ENCODE data around the gene PLEK2. TPM values are rescaled to one million over a fixed set of nuclear protein-coding genes. Genes with fewer than 3 reads are reported as not detected.
"Not testable (repeated sequence)": the region's sequence is repeated elsewhere in the genome, so short reads cannot be mapped to it uniquely, and the experiment has no call there.

The PLEK2 gene
- total RNA-seq = 1 to 10 TPM in 1 of 2 experiments, under 1 TPM in 1; 0.45 to 1.1 TPM

GRCh38 chr14:67411820-67412421, at the start of gene PLEK2:
TSS of gene PLEK2 (minus strand) at chr14:67412165. CDS start at chr14:67412059, 106 bp downstream.
- CTCF ChIA-PET = interaction anchor here (0.9 to 1.0 kb wide), 2 partner anchors 9 to 16 kb away, joined by 3 read pairs; no protein-coding TSS in a partner anchor
- peak; percentile 46 for DNase-seq
- Mint-ChIP-seq H3K4me3 (peak within 1 kb of the TSS; percentile 50), H3K27ac (no peak within 1 kb of the TSS), H3K4me1 (peaks cover 10% of the 10 kb centered on the region), H3K9me3 (no peaks in the 10 kb centered on the region), H3K27me3 (peaks cover 16% of the 10 kb centered on the region), H3K36me3 (ENCODE audit: low read depth) (no peaks in the 10 kb centered on the region)
- POLR2A ChIA-PET = no interaction called here

- DNase-seq = no peak
- Mint-ChIP-seq H3K36me3 (ENCODE audit: low read depth) (no peaks in the 10 kb centered on the region), H3K9me3 (peaks cover 3% of the 10 kb centered on the region), H3K4me3 (no peak overlapping the region), H3K27me3 (no peaks in the 10 kb centered on the region), H3K27ac (no peak overlapping the region), H3K4me1 (peaks cover 22% of the 10 kb centered on the region)
- ChIA-PET CTCF (interaction anchor here (0.8 kb wide), 1 partner anchor 11 kb away, joined by 3 read pairs; no protein-coding TSS in a partner anchor), POLR2A (no interaction called here)
Measured at GRCh38 chr14:67461341-67461985, 49.5 kb upstream of the PLEK2 start.

- DNase-seq = no peak
- CTCF ChIA-PET = no interaction called here
- Mint-ChIP-seq H3K36me3 (ENCODE audit: low read depth) (no peaks in the 10 kb centered on the region), H3K27ac (no peak overlapping the region), H3K27me3 (no peaks in the 10 kb centered on the region), H3K4me1 (peaks cover 12% of the 10 kb centered on the region), H3K9me3 (peaks cover 3% of the 10 kb centered on the region), H3K4me3 (no peak overlapping the region)
- POLR2A ChIA-PET = no interaction called here
Measured at GRCh38 chr14:67459336-67459735, 47.4 kb upstream of the PLEK2 start.

GRCh38 chr14:67457782-67458181, 45.8 kb upstream of the PLEK2 start:
- DNase-seq = no peak
- H3K36me3 Mint-ChIP-seq (ENCODE audit: low read depth) = no peaks in the 10 kb centered on the region
- peaks cover 3% of the 10 kb centered on the region for H3K9me3 Mint-ChIP-seq
- peaks cover 4% of the 10 kb centered on the region for H3K4me1 Mint-ChIP-seq
- ChIA-PET POLR2A (no interaction called here), CTCF (interaction anchor here (1.0 to 2.0 kb wide), 3 partner anchors 9 to 34 kb away, joined by 3 to 7 read pairs (median 4); no protein-coding TSS in a partner anchor)
- no peak overlapping the region for H3K4me3 Mint-ChIP-seq
- no peaks in the 10 kb centered on the region for H3K27me3 Mint-ChIP-seq
- no peak overlapping the region for H3K27ac Mint-ChIP-seq

GRCh38 chr14:67456732-67457131, 44.8 kb upstream of the PLEK2 start:
- peaks cover under 1% of the 10 kb centered on the region for H3K4me1 Mint-ChIP-seq
- DNase-seq = no peak
- H3K36me3 Mint-ChIP-seq (ENCODE audit: low read depth) = no peaks in the 10 kb centered on the region
- no peaks in the 10 kb centered on the region for H3K27me3 Mint-ChIP-seq
- CTCF ChIA-PET = interaction anchor here (2.0 kb wide), 1 partner anchor 19 kb away, joined by 4 read pairs; no protein-coding TSS in a partner anchor
- no peak overlapping the region for H3K27ac Mint-ChIP-seq
- POLR2A ChIA-PET = no interaction called here
- peaks cover 3% of the 10 kb centered on the region for H3K9me3 Mint-ChIP-seq
- no peak overlapping the region for H3K4me3 Mint-ChIP-seq

- CTCF ChIA-PET = no interaction called here
- H3K4me3 Mint-ChIP-seq = no peak overlapping the region
Measured at GRCh38 chr14:67453575-67454300, 41.8 kb upstream of the PLEK2 start.

GRCh38 chr14:67451667-67452066, 39.7 kb upstream of the PLEK2 start:
- H3K36me3 Mint-ChIP-seq (ENCODE audit: low read depth); CTCF ChIA-PET; H3K27ac Mint-ChIP-seq; H3K27me3 Mint-ChIP-seq; H3K4me3 Mint-ChIP-seq; DNase-seq; POLR2A ChIA-PET; H3K9me3 Mint-ChIP-seq; H3K4me1 Mint-ChIP-seq: not testable (repeated sequence)

More at GRCh38 chr14:67453575-67454300, 41.8 kb upstream of the PLEK2 start:
- H3K4me1 Mint-ChIP-seq = no peaks in the 10 kb centered on the region
- H3K27me3 Mint-ChIP-seq = no peaks in the 10 kb centered on the region
- POLR2A ChIA-PET = interaction anchor here (0.7 kb wide), 1 partner anchor 1230 kb away, joined by 3 read pairs; no protein-coding TSS in a partner anchor
- H3K27ac Mint-ChIP-seq = no peak overlapping the region
- H3K36me3 Mint-ChIP-seq (ENCODE audit: low read depth) = peaks cover 3% of the 10 kb centered on the region
- no peak for DNase-seq
- peaks cover 8% of the 10 kb centered on the region for H3K9me3 Mint-ChIP-seq

- Mint-ChIP-seq H3K36me3 (ENCODE audit: low read depth) (peaks cover 3% of the 10 kb centered on the region), H3K4me3 (no peak overlapping the region), H3K27me3 (peaks cover 9% of the 10 kb centered on the region), H3K27ac (no peak overlapping the region), H3K4me1 (no peaks in the 10 kb centered on the region), H3K9me3 (peaks cover 4% of the 10 kb centered on the region)
- ChIA-PET POLR2A (no interaction called here), CTCF (no interaction called here)
- DNase-seq = no peak
Measured at GRCh38 chr14:67449096-67449495, 37.1 kb upstream of the PLEK2 start.

GRCh38 chr14:67447033-67447381, 35.0 kb upstream of the PLEK2 start:
- peaks cover 4% of the 10 kb centered on the region for H3K9me3 Mint-ChIP-seq
- no peak overlapping the region for H3K4me3 Mint-ChIP-seq
- no peaks in the 10 kb centered on the region for H3K4me1 Mint-ChIP-seq
- ChIA-PET CTCF (interaction anchor here (0.9 to 2.1 kb wide), 3 partner anchors 13 to 257 kb away, joined by 3 to 5 read pairs (median 4); no protein-coding TSS in a partner anchor), POLR2A (no interaction called here)
- peaks cover 3% of the 10 kb centered on the region for H3K36me3 Mint-ChIP-seq (ENCODE audit: low read depth)
- DNase-seq = no peak
- H3K27ac Mint-ChIP-seq = no peak overlapping the region
- peaks cover 18% of the 10 kb centered on the region for H3K27me3 Mint-ChIP-seq

- Mint-ChIP-seq H3K27me3 (peaks cover 18% of the 10 kb centered on the region), H3K36me3 (ENCODE audit: low read depth) (peaks cover 3% of the 10 kb centered on the region), H3K27ac (no peak overlapping the region), H3K9me3 (peaks cover 4% of the 10 kb centered on the region), H3K4me3 (no peak overlapping the region), H3K4me1 (no peaks in the 10 kb centered on the region)
- POLR2A ChIA-PET = no interaction called here
- CTCF ChIA-PET = interaction anchor here (0.6 to 2.1 kb wide), 4 partner anchors 13 to 258 kb away, joined by 3 to 5 read pairs (median 4); partner anchors contain the start of gene PLEKHH1
- DNase-seq = no peak
Measured at GRCh38 chr14:67446371-67447032, 34.5 kb upstream of the PLEK2 start.

- Mint-ChIP-seq H3K27ac (no peak overlapping the region), H3K27me3 (peaks cover 20% of the 10 kb centered on the region), H3K4me1 (no peaks in the 10 kb centered on the region), H3K4me3 (no peak overlapping the region), H3K9me3 (no peaks in the 10 kb centered on the region), H3K36me3 (ENCODE audit: low read depth) (no peaks in the 10 kb centered on the region)
- POLR2A ChIA-PET = no interaction called here
- CTCF ChIA-PET = no interaction called here
- no peak for DNase-seq
Measured at GRCh38 chr14:67444395-67444794, 32.4 kb upstream of the PLEK2 start.

- H3K27ac Mint-ChIP-seq = no peak overlapping the region
- H3K4me3 Mint-ChIP-seq = no peak overlapping the region
- H3K9me3 Mint-ChIP-seq = no peaks in the 10 kb centered on the region
- peaks cover 26% of the 10 kb centered on the region for H3K27me3 Mint-ChIP-seq
- H3K4me1 Mint-ChIP-seq = no peaks in the 10 kb centered on the region
- ChIA-PET CTCF (no interaction called here), POLR2A (no interaction called here)
- no peak for DNase-seq
- no peaks in the 10 kb centered on the region for H3K36me3 Mint-ChIP-seq (ENCODE audit: low read depth)
Measured at GRCh38 chr14:67442139-67442906, 30.4 kb upstream of the PLEK2 start.

Measured in activated CD4-positive, alpha-beta T cell treated with anti-CD3 and anti-CD28 coated beads, Interleukin-2, amount 10 ng/mL, durations not matched to agents 7 days and 5 days (primary cell).